ENCODE data around the gene INO80D.

Gene INO80D

GRCh38 chr2:205972113-205972512, 113.9 kb downstream of the INO80D start:
- TF ChIP-seq, protein P1, sequence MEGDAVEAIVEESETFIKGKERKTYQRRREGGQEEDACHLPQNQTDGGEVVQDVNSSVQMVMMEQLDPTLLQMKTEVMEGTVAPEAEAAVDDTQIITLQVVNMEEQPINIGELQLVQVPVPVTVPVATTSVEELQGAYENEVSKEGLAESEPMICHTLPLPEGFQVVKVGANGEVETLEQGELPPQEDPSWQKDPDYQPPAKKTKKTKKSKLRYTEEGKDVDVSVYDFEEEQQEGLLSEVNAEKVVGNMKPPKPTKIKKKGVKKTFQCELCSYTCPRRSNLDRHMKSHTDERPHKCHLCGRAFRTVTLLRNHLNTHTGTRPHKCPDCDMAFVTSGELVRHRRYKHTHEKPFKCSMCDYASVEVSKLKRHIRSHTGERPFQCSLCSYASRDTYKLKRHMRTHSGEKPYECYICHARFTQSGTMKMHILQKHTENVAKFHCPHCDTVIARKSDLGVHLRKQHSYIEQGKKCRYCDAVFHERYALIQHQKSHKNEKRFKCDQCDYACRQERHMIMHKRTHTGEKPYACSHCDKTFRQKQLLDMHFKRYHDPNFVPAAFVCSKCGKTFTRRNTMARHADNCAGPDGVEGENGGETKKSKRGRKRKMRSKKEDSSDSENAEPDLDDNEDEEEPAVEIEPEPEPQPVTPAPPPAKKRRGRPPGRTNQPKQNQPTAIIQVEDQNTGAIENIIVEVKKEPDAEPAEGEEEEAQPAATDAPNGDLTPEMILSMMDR (IDR thresholded peaks at IDR 0.05; ENCODE audit: low read depth, low read length), result no peak
- DNase-seq (ENCODE audit: low read depth, low spot score), result peak; percentile 9
- in situ Hi-C loops (cut with HindIII; ENCODE audit: low sequenced_read_pairs), result no loop called here
- no peak overlapping the region for H3K4me3 ChIP-seq (ENCODE audit: low read depth, low read length)

- TF ChIP-seq, protein P1 (IDR thresholded peaks at IDR 0.05; ENCODE audit: low read depth, low read length), result no peak
These were observed 115.6 kb downstream of the INO80D start for GRCh38 chr2:205970348-205970747.

DNA sequence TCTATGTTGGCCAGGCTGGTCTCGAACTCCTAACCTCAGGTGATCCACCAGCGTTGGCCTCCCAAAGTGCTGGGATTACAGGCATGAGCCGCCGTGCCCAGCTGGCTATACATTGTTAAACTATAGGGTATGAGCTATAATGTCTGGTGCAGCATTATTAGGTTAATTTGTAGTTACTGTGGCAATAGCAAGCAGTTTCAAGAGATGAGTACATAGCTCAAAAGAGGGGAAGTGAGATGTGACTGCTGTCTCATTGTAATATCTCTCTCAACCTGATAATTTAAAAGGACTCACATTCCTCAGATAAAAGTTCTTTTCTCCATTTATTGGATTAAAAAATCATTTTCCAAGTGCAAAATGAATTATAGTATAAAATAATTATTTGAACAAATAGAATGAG, 116.4 kb downstream of the INO80D start:
- H3K4me3 ChIP-seq (ENCODE audit: low read depth, low read length), result no peak overlapping the region
- no peak for DNase-seq (ENCODE audit: low read depth, low spot score)
- in situ Hi-C loops (cut with HindIII; ENCODE audit: low sequenced_read_pairs), result no loop called here
- TF ChIP-seq, protein P1 (IDR thresholded peaks at IDR 0.05; ENCODE audit: low read depth, low read length), result no peak

More at GRCh38 chr2:205970348-205970747, 115.6 kb downstream of the INO80D start:
- in situ Hi-C loops (cut with HindIII; ENCODE audit: low sequenced_read_pairs), result no loop called here
- no peak overlapping the region for H3K4me3 ChIP-seq (ENCODE audit: low read depth, low read length)
- no peak for DNase-seq (ENCODE audit: low read depth, low spot score)

DNA sequence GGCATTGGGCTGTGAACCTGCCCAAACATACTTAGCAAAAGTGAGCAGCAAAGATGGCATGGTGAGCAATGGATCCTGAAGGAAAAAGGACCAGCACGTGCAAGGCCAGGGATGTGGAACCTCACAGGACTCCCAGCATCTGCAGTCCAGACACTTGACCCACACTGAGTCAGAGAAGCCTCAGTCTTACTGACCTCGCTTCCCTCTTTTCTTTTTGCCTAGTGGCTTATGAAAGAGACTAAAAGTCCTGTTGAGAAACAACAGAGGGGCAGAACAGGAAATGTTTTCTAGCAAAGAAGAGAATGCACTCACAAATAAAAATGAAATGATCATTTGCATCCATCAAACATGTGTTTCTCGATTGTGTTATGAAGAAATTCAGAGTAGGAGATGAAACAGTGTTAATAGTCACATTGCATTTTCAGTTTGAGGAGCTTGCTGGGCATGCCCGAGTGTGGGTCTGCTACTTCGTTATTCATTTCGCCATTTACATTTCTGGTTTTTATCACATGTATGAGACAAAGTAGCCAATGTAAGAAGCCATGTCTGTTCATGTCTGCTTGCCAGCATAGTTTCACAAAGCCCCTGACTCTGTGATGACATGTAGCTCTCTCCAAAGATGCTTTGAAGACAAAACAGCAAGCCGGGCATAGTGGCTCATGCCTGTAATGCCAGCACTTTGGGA, 118.4 kb downstream of the INO80D start:
- no peak for DNase-seq (ENCODE audit: low read depth, low spot score)
- TF ChIP-seq, protein P1 (IDR thresholded peaks at IDR 0.05; ENCODE audit: low read depth, low read length), result no peak
- H3K4me3 ChIP-seq (ENCODE audit: low read depth, low read length), result no peak overlapping the region
- in situ Hi-C loops (cut with HindIII; ENCODE audit: low sequenced_read_pairs), result no loop called here

DNA sequence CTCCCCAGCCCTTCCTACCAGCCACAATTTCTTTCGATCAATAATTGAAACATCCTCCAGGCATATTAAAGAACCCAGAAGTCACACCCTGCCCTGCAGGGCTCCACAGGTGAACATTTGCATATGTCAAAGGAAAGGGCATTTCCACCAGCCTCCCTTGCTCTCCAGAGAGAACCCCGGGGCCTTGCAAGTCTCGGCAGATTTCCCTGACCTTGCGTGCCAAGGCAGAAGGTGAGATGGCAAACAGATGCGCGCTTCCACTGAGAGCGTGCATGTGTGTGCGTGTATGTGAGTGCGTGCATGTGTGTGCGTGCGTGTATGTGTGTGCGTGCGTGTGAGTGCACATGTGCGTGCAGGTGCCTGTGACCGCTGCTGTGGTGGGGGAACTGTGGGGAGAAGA, 120.3 kb downstream of the INO80D start:
- no peak for DNase-seq (ENCODE audit: low read depth, low spot score)
- TF ChIP-seq, protein P1 (IDR thresholded peaks at IDR 0.05; ENCODE audit: low read depth, low read length), result no peak
- in situ Hi-C loops (cut with HindIII; ENCODE audit: low sequenced_read_pairs), result no loop called here
- no peak overlapping the region for H3K4me3 ChIP-seq (ENCODE audit: low read depth, low read length)

GRCh38 chr2:205964111-205964761, 121.7 kb downstream of the INO80D start:
- in situ Hi-C loops (cut with HindIII; ENCODE audit: low sequenced_read_pairs), result no loop called here
- TF ChIP-seq, protein P1 (IDR thresholded peaks at IDR 0.05; ENCODE audit: low read depth, low read length), result no peak
- DNase-seq (ENCODE audit: low read depth, low spot score), result no peak
- no peak overlapping the region for H3K4me3 ChIP-seq (ENCODE audit: low read depth, low read length)
